GM12872 (cell line): ENCODE results near the gene PSMB10.

Source experiments
- TF ChIP-seq, protein P1 (sequence below): IDR thresholded peaks from 3 replicates; pipeline ENCODE4 v1.5.1; 2011; ENCODE audit warnings: low read depth, mild to moderate bottlenecking, low read length, moderate library complexity; ENCODE audit not compliant: insufficient read depth

Gene PSMB10

DNA sequence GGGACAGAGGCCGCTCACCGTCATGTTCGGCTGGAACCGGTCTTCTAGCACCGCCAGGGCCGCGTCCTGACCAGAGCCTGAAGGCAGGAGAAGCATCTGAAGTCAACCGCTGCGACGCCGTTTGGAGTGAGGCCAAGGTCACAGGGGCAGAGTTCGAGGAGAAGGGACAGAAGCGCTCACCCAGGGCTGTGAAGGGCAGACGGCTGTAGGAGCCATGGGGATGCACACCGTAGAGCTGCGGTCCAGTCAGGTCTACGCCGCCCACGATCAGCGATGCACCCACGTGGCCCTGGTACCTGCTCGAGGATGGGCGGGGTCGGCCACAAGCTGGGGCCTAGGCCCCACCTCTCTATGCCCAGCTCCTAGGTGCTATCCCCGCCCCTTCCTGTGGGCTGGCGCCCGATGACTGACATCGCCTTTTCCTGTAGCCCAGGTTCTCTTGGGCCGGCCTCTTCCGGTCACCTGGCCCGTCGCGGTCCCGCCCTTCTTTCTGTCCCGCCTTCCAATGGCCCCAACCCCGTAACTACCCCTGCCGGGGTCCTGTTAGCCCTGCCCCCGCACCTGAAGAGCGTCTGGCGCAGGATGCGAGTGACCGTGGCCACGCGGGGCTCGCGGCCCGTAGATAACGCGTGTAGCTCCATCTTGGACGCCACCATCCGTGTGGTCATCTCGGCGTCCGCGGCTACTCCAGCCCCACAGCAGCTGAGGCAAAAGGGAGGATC lies 1.1 kb downstream of the PSMB10 start:
- TF ChIP-seq, protein P1, sequence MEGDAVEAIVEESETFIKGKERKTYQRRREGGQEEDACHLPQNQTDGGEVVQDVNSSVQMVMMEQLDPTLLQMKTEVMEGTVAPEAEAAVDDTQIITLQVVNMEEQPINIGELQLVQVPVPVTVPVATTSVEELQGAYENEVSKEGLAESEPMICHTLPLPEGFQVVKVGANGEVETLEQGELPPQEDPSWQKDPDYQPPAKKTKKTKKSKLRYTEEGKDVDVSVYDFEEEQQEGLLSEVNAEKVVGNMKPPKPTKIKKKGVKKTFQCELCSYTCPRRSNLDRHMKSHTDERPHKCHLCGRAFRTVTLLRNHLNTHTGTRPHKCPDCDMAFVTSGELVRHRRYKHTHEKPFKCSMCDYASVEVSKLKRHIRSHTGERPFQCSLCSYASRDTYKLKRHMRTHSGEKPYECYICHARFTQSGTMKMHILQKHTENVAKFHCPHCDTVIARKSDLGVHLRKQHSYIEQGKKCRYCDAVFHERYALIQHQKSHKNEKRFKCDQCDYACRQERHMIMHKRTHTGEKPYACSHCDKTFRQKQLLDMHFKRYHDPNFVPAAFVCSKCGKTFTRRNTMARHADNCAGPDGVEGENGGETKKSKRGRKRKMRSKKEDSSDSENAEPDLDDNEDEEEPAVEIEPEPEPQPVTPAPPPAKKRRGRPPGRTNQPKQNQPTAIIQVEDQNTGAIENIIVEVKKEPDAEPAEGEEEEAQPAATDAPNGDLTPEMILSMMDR, result no peak

DNA sequence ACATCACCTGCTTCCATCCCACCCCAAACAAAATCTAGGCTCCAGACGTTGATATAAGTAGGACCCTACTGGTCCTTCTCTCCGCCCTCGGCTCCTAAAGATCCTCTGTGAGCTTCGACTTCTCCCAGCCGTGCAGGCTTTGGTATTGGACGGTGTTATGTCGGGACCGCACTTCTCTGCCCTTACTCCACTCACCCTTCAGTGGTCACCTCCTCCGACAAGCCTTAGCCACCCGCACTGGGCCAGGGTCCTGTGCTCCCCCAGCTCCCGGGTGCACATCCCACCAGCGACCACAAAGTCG lies 1.6 kb downstream of the PSMB10 start:
- TF ChIP-seq, protein P1, result no peak

DNA sequence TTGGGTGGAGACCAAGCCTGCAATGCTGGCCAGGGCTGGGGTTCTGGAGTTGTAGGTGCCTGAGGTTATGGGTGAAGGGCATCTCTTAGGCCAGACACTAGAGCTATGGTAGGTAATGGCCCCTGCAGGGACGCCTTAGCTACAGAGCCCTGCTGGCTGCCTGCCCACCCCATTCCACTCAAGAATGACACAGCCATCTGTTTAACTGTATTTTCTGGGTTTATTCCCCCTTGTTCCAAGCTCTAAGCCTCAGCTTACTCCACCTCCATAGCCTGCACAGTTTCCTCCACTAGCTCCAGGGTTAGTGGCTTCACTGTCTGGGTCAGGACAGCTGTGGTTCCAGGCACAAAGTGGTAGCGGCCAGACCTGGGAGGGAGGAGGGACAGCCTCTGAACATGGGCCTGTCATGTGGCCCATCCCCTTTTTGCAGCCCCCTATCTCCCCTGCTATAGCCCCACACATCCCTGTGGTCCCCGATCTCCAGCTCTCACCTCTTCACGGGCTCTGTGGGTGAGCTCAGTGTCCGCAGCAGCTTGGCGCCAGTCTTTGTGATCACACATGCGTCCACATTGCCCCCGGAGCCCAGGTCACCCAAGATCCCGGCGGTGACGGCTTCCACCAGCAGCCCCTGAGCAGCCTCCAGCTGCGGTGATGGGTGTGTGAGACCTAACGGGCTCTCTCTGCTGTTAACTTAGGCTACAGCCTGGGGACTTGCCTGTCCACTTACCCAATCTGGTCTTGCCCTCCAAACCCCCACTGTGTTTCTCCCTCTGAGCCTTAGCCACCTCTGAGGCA lies 2.1 kb downstream of the PSMB10 start:
- TF ChIP-seq, protein P1, result no peak

DNA sequence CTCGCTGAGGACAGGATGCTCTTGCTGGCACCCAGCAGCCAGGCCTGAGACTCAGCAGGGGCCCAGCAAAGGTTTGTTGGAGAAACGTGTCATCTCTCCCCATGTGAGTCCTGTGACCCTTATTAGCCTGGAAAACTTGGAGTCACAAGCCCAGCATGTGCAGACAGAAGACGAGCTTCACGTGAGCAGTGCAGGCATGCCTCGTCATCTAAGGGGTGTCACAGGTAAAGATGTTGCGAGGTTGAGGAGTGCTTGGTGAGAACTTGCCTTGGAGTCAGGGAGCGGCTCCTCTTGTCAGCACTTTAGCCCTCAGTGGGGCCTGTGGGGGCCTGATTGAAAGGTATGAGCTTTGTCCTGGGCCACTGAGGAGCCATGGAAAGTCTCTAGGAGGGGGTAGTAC lies 2.8 kb downstream of the PSMB10 start:
- TF ChIP-seq, protein P1, result no peak

DNA sequence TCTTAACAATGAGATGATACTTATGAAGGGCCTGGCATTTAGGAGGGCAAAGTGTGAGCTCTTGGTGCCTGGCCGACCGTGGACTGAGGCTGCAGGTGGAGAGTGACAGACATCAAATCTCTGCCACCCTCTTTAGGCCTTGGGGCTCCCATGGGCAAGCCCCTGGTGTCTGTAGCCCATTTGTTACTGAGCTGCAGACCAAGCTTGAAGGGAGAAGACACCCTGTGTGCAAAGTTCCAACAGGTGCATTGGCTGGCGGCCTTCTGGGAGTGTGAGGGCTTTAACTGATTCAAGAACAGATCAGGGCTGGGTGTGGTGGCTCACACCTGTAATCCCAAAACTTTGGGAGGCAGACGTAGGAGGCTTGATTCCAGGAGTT lies 4.2 kb downstream of the PSMB10 start:
- TF ChIP-seq, protein P1, result no peak

DNA sequence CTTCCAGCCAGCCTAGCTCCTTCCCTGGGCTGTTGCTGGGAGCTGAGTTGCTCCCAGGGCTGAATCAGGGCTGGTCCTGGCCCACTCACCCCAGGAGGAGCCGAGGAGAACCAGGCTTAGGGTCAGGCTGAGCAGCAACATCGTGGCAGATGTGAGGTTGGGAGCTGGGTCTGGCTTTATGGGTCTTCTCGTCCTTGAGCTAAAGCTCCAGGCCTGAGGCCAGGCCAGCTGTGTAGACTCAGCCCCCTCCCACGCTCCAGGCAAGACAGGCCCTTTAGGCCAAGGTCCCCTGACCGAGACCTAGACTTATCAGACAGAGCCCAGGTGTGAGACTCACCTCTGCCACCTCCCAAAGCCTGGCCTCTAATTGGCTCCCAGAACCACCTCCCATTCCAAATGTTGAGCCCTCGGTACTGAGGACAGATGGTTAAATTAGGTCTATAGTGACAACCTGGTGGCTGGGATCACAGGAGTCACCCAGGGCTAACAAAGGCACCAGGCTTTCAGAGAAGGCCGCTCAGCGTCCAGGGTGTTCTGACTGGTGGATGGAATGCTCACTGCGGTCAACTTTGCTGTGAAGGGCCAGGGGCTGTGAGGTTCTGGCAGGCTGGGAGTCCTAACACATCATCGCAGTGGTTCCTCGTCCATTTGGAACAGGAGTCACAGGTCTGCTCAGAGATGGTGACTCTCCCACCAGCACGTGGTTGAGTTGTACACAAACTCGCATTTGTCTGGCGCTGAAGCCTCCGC lies 4.8 kb downstream of the PSMB10 start, which contains the start of gene CTRL:
Gene CTRL, minus strand, starts transcription at position 151 of the 750 bp plus-strand sequence. Its CDS starts 10 bp downstream, at position 141.
- TF ChIP-seq, protein P1, result no peak

DNA sequence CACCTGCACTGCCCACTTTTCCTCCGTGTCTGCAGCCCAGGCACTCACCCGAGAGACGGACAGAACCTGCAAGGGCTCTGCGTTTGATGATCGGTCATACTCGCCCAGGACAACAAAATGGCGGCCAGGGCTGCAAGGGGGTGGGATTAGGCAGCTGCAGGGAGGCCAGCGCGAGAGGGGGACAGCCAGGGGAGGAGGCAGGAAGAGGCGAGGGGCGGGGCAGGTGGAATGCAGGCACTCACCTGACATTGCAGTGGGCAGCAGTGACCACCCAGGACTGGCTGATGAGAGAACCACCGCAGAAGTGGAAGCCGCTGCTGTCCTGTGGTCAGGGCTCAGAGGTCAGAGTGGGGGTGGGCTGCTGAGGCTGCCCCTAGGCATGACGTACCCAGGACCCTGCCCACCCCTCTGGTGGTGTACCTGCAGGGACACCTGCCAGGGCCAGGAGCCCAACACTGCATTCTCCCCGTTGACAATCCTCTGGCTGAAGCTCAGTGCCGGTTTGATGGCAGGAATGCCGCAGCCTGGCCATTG lies 5.9 kb downstream of the PSMB10 start:
- TF ChIP-seq, protein P1, result no peak
